DOHH2 (cell line): ENCODE measurements around the gene POLR2I.

Experiments used
- H3F3A ChIP-seq: fragments of 200-600 bp; sonication (generic), shearing (Covaris generic); 2 replicates; pipeline ENCODE4 v1.6.0; 2016; ENCODE audit warnings: antibody characterized with exemption, mild to moderate bottlenecking; ENCODE audit not compliant: control insufficient read depth, insufficient read depth
- H3K27ac ChIP-seq: fragments of 200-600 bp; sonication (generic); 2 replicates; pipeline ENCODE4 v1.5.1; 2014; ENCODE audit warnings: low read depth, mild to moderate bottlenecking, low read length, moderate library complexity
- H3K27me3 ChIP-seq: fragments of 200-600 bp; sonication (generic); 2 replicates; pipeline ENCODE4 v1.6.1; 2014; ENCODE audit warnings: mild to moderate bottlenecking, low read length, mixed read lengths; ENCODE audit not compliant: control insufficient read depth
- H3K36me3 ChIP-seq: fragments of 200-600 bp; sonication (generic); 2 replicates; pipeline ENCODE4 v1.6.1; 2014; ENCODE audit warnings: mild to moderate bottlenecking, low read length, moderate library complexity, mixed read lengths; ENCODE audit not compliant: control insufficient read depth
- H3K4me1 ChIP-seq: fragments of 200-600 bp; sonication (generic); 2 replicates; pipeline ENCODE4 v1.6.1; 2014; ENCODE audit warnings: mild to moderate bottlenecking, low read length, mixed read lengths; ENCODE audit not compliant: control insufficient read depth
- H3K4me2 ChIP-seq: fragments of 200-600 bp; sonication (generic); 2 replicates; pipeline ENCODE4 v1.6.0; 2014; ENCODE audit warnings: mild to moderate bottlenecking, low read length, moderate library complexity
- H3K4me3 ChIP-seq: fragments of 200-600 bp; sonication (generic); 2 replicates; pipeline ENCODE4 v1.5.1; 2014; ENCODE audit warnings: mild to moderate bottlenecking, low read length, mixed read lengths
- H3K79me2 ChIP-seq: fragments of 200-600 bp; sonication (generic); 2 replicates; pipeline ENCODE4 v1.6.1; 2014; ENCODE audit warnings: mild to moderate bottlenecking, low read length, mixed read lengths; ENCODE audit not compliant: control insufficient read depth
- H3K9me2 ChIP-seq: fragments of 200-600 bp; sonication (generic); replicated peaks from 2 replicates; pipeline ENCODE4 v1.6.1; 2014; ENCODE audit warnings: mild to moderate bottlenecking, low read length, mixed read lengths; ENCODE audit not compliant: control insufficient read depth
- H3K9me3 ChIP-seq: fragments of 200-600 bp; sonication (generic); 2 replicates; pipeline ENCODE4 v1.6.1; 2014; ENCODE audit warnings: antibody characterized with exemption, low read length, mixed read lengths; ENCODE audit not compliant: control insufficient read depth, insufficient read depth
- H4K20me1 ChIP-seq: fragments of 200-600 bp; sonication (generic); 2 replicates; pipeline ENCODE4 v1.6.0; 2014; ENCODE audit warnings: low read depth, mild to moderate bottlenecking, antibody characterized with exemption, low read length, moderate library complexity; ENCODE audit not compliant: control insufficient read depth, insufficient read depth
- EZH2phosphoT487 ChIP-seq: fragments of 200-600 bp; sonication (generic); IDR thresholded peaks from 2 replicates; pipeline ENCODE4 v1.6.1; 2017; ENCODE audit warnings: borderline replicate concordance, mild to moderate bottlenecking, antibody characterized with exemption, low read length, moderate library complexity, mixed read lengths
- TF ChIP-seq, protein P1 (sequence below): fragments of 200-600 bp; sonication (generic); IDR thresholded peaks from one replicate; pipeline ENCODE4 v1.5.1; 2014; ENCODE audit warnings: antibody characterized with exemption, mild to moderate bottlenecking, low read depth, low read length; ENCODE audit not compliant: poor library complexity, severe bottlenecking

Gene POLR2I

DNA sequence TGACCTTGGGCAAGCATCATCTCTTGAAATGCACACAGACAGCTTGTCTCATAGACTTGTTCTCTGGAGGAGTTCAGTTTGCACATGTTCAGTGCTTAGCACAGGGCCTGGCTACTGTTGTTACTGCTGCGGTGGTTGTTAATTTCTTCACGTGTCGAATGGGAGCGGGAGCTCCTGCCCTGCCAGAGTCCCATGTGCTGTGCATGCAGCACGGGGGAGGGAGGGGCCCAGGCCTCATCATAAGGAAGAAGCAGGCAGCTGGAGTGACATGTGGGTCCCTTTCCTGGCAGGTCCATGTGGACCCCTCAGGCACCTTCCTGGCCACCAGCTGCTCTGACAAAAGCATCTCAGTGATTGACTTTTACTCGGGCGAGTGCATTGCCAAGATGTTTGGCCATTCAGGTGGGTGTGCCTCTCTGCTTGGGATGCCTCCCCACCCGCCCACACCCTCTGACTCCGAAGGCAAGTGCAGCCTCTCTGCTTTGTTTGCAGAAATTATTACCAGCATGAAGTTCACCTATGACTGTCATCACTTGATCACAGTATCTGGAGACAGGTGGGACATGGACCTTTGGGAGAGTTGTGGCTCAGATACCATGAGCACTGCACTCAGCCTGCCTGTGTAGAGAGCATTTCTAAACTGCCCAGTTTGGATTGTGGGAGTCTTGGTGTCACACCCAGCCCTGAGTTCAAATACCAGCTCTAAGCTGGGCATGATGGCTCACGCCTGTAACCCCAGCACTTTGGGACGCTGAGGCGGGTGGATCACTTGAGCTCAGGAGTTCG lies 23.6 kb downstream of the POLR2I start:
- TF ChIP-seq, protein P1, sequence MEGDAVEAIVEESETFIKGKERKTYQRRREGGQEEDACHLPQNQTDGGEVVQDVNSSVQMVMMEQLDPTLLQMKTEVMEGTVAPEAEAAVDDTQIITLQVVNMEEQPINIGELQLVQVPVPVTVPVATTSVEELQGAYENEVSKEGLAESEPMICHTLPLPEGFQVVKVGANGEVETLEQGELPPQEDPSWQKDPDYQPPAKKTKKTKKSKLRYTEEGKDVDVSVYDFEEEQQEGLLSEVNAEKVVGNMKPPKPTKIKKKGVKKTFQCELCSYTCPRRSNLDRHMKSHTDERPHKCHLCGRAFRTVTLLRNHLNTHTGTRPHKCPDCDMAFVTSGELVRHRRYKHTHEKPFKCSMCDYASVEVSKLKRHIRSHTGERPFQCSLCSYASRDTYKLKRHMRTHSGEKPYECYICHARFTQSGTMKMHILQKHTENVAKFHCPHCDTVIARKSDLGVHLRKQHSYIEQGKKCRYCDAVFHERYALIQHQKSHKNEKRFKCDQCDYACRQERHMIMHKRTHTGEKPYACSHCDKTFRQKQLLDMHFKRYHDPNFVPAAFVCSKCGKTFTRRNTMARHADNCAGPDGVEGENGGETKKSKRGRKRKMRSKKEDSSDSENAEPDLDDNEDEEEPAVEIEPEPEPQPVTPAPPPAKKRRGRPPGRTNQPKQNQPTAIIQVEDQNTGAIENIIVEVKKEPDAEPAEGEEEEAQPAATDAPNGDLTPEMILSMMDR = no peak
- no peak for TF ChIP-seq EZH2phosphoT487
- H3K9me3 ChIP-seq = no peaks in the 10 kb centered on the region
- no peaks in the 10 kb centered on the region for H3K4me1 ChIP-seq
- H3K27me3 ChIP-seq = no peaks in the 10 kb centered on the region
- no peak overlapping the region for H3K4me2 ChIP-seq
- no peaks in the 10 kb centered on the region for H4K20me1 ChIP-seq
- H3K9me2 ChIP-seq = no peaks in the 10 kb centered on the region
- no peak overlapping the region for H3K4me3 ChIP-seq
- H3K27ac ChIP-seq = no peak overlapping the region
- H3F3A ChIP-seq = no peaks in the 10 kb centered on the region
- peaks cover 76% of the 10 kb centered on the region for H3K36me3 ChIP-seq
- H3K79me2 ChIP-seq = no peaks in the 10 kb centered on the region

DNA sequence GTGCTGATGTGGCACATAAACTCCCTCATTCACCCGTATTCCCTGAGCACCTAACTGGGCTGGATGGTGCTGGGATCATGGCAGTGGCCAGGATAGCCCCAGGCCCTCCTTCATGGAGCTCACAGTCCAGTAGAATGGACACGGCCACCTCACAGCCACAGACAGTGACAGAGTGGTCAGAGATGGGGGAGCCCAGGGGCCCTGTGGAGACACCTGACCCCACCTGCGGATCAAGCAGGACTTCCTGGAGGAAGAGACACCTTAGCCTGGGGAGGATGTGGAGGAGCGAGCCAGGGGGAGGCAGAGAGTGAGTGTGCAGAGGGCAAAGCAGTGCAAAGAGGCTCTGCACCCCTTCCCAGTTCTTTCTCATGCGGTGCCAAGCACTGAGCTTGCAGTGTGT lies 24.8 kb downstream of the POLR2I start:
- H3K9me3 ChIP-seq = no peaks in the 10 kb centered on the region
- H3F3A ChIP-seq = no peaks in the 10 kb centered on the region
- no peaks in the 10 kb centered on the region for H3K4me1 ChIP-seq
- H3K79me2 ChIP-seq = no peaks in the 10 kb centered on the region
- no peak overlapping the region for H3K4me3 ChIP-seq
- no peak for TF ChIP-seq EZH2phosphoT487
- TF ChIP-seq, protein P1 = no peak
- no peaks in the 10 kb centered on the region for H3K9me2 ChIP-seq
- no peaks in the 10 kb centered on the region for H4K20me1 ChIP-seq
- no peak overlapping the region for H3K27ac ChIP-seq
- no peak overlapping the region for H3K4me2 ChIP-seq
- peaks cover 78% of the 10 kb centered on the region for H3K36me3 ChIP-seq
- no peaks in the 10 kb centered on the region for H3K27me3 ChIP-seq

DNA sequence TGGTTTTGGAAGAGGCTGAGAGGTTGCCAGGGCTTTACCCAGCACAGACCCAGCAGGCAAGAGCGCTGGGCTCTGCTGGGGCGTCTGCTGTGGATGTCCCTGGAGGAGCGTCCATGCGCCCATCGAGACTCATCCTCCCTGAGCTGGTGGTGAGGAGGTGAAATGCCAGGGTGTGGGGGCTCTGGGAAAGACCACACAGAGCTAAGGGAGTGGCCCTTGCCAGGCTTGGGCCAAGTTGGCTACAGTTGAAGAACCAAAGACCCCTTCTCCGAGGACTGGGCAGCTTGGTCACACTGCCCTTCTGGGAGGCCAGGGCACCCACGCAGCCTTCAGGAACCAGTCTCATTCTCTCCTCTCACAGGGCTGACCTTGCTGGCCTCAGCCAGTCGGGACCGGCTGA lies 28.3 kb downstream of the POLR2I start:
- no peaks in the 10 kb centered on the region for H3K9me2 ChIP-seq
- TF ChIP-seq, protein P1 = no peak
- TF ChIP-seq EZH2phosphoT487 = no peak
- H3K79me2 ChIP-seq = no peaks in the 10 kb centered on the region
- H3K9me3 ChIP-seq = no peaks in the 10 kb centered on the region
- no peaks in the 10 kb centered on the region for H3K4me1 ChIP-seq
- H3K27ac ChIP-seq = no peak overlapping the region
- no peaks in the 10 kb centered on the region for H4K20me1 ChIP-seq
- no peaks in the 10 kb centered on the region for H3F3A ChIP-seq
- peaks cover 84% of the 10 kb centered on the region for H3K36me3 ChIP-seq
- H3K4me2 ChIP-seq = no peak overlapping the region
- no peak overlapping the region for H3K4me3 ChIP-seq
- no peaks in the 10 kb centered on the region for H3K27me3 ChIP-seq
